MM.1S (cell line): ENCODE results near the gene CEP104.
A peak's percentile ranks its signal among the peaks of the same experiment; 100 is the strongest.

Experiments used
- DNase-seq: peaks from one replicate; pipeline ENCODE4 v3.0.0-alpha.2; 2015
- H2AFZ ChIP-seq: fragments of 300-600 bp; sonication (generic); 2 replicates; pipeline ENCODE4 v1.6.0; 2016; ENCODE audit warnings: antibody characterized with exemption, low read length
- H3F3A ChIP-seq: fragments of 300-600 bp; sonication (generic); 2 replicates; pipeline ENCODE4 v1.6.1; 2016; ENCODE audit warnings: mild to moderate bottlenecking, antibody characterized with exemption, low read length, moderate library complexity, mixed read lengths; ENCODE audit not compliant: insufficient read depth
- H3K27ac ChIP-seq: fragments of 300-600 bp; sonication (generic); 2 replicates; pipeline ENCODE4 v1.5.1; 2016; ENCODE audit warnings: mild to moderate bottlenecking, low read length
- H3K27me3 ChIP-seq: fragments of 300-600 bp; sonication (generic); replicated peaks from 2 replicates; pipeline ENCODE4 v1.6.0; 2016; ENCODE audit warnings: low read length; ENCODE audit not compliant: insufficient read depth
- H3K36me3 ChIP-seq: fragments of 300-600 bp; sonication (generic); replicated peaks from 2 replicates; pipeline ENCODE4 v1.6.1; 2016; ENCODE audit warnings: mild to moderate bottlenecking, low read length, mixed read lengths; ENCODE audit not compliant: insufficient read depth
- H3K4me1 ChIP-seq: fragments of 300-600 bp; sonication (generic); 2 replicates; pipeline ENCODE4 v1.6.1; 2016; ENCODE audit warnings: low read length, mixed read lengths
- H3K4me2 ChIP-seq: fragments of 300-600 bp; sonication (generic); 2 replicates; pipeline ENCODE4 v1.6.0; 2016; ENCODE audit warnings: low read depth, low read length
- H3K4me3 ChIP-seq: fragments of 300-600 bp; sonication (generic); 2 replicates; pipeline ENCODE4 v1.5.1; 2016; ENCODE audit warnings: low read length, mixed read lengths
- H3K79me2 ChIP-seq: fragments of 300-600 bp; sonication (generic); 2 replicates; pipeline ENCODE4 v1.6.1; 2016; ENCODE audit warnings: mixed run types, low read length, mixed read lengths
- H3K9ac ChIP-seq: fragments of 300-600 bp; sonication (generic); 2 replicates; pipeline ENCODE4 v1.6.1; 2016; ENCODE audit warnings: low read length, mixed read lengths
- H3K9me2 ChIP-seq: fragments of 300-600 bp; sonication (generic); replicated peaks from 2 replicates; pipeline ENCODE4 v1.6.1; 2016; ENCODE audit warnings: mild to moderate bottlenecking, low read length, mixed read lengths; ENCODE audit not compliant: insufficient read depth
- H3K9me3 ChIP-seq: fragments of 300-600 bp; sonication (generic); replicated peaks from 2 replicates; pipeline ENCODE4 v1.6.1; 2016; ENCODE audit warnings: mild to moderate bottlenecking, low read length, mixed read lengths; ENCODE audit not compliant: insufficient read depth
- H4K20me1 ChIP-seq: fragments of 300-600 bp; sonication (generic); 2 replicates; pipeline ENCODE4 v1.6.1; 2016; ENCODE audit warnings: mild to moderate bottlenecking, low read length, moderate library complexity, mixed read lengths; ENCODE audit not compliant: insufficient read depth
- EZH2 ChIP-seq: fragments of 300-600 bp; sonication (generic); optimal IDR thresholded peaks from 2 replicates; pipeline ENCODE3; 2017; ENCODE audit warnings: low read depth, mild to moderate bottlenecking, antibody characterized with exemption, low read length, mixed read lengths
- EZH2phosphoT487 ChIP-seq: fragments of 300-600 bp; sonication (generic); IDR thresholded peaks from 2 replicates; pipeline ENCODE4 v1.6.1; 2018; ENCODE audit warnings: antibody characterized with exemption, low read length
- TF ChIP-seq, protein P1 (sequence below): fragments of 300-600 bp; sonication (generic); IDR thresholded peaks from 2 replicates; pipeline ENCODE4 v1.5.1; 2016; ENCODE audit warnings: antibody characterized with exemption, low read length, mixed read lengths

Gene CEP104

DNA sequence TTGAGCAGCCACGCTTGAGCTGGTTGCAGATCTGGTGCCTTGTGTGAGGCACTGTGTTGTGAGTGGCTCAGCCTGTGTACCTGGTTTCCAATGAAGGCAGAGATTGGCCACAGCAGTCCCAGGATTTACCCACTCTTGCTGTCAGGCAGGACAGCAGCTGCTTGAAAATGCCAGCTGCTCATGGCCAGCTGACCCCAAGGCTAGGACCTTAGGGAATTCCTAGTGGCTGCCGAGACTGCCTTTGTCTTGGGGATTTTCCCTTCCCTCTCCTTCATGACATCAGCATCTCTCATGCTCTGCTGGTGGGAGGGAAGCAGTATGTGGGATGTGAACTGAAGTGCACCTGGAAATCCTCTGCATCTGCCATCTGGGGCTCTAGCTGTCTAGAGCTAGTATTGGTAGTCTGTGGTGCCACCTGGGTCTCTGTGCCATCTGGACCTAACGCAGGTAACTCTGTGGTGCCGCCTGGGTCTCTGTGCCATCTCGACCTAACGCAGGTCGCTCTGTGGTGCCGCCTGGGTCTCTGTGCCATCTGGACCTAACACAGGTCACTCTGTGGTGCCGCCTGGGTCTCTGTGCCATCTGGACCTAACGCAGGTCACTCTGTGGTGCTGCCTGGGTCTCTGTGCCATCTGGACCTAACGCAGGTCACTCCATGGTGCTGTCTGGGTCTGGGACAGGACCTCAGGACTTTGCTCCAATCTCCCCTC lies 56.9 kb downstream of the CEP104 start:
- Histone ChIP-seq H3K4me2 (no peak overlapping the region), H3K27ac (no peak overlapping the region), H3K36me3 (no peaks in the 10 kb centered on the region), H3K9ac (no peak overlapping the region), H3K9me2 (no peaks in the 10 kb centered on the region), H3K4me3 (no peak overlapping the region), H3K79me2 (peaks cover 12% of the 10 kb centered on the region), H3K9me3 (no peaks in the 10 kb centered on the region), H2AFZ (no peak overlapping the region), H3K4me1 (peaks cover 3% of the 10 kb centered on the region), H4K20me1 (no peaks in the 10 kb centered on the region), H3F3A (no peaks in the 10 kb centered on the region), H3K27me3 (peaks cover 38% of the 10 kb centered on the region)
- no peak for TF ChIP-seq EZH2phosphoT487
- no peak for TF ChIP-seq EZH2
- TF ChIP-seq, protein P1, sequence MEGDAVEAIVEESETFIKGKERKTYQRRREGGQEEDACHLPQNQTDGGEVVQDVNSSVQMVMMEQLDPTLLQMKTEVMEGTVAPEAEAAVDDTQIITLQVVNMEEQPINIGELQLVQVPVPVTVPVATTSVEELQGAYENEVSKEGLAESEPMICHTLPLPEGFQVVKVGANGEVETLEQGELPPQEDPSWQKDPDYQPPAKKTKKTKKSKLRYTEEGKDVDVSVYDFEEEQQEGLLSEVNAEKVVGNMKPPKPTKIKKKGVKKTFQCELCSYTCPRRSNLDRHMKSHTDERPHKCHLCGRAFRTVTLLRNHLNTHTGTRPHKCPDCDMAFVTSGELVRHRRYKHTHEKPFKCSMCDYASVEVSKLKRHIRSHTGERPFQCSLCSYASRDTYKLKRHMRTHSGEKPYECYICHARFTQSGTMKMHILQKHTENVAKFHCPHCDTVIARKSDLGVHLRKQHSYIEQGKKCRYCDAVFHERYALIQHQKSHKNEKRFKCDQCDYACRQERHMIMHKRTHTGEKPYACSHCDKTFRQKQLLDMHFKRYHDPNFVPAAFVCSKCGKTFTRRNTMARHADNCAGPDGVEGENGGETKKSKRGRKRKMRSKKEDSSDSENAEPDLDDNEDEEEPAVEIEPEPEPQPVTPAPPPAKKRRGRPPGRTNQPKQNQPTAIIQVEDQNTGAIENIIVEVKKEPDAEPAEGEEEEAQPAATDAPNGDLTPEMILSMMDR, result no peak
- no peak for DNase-seq

DNA sequence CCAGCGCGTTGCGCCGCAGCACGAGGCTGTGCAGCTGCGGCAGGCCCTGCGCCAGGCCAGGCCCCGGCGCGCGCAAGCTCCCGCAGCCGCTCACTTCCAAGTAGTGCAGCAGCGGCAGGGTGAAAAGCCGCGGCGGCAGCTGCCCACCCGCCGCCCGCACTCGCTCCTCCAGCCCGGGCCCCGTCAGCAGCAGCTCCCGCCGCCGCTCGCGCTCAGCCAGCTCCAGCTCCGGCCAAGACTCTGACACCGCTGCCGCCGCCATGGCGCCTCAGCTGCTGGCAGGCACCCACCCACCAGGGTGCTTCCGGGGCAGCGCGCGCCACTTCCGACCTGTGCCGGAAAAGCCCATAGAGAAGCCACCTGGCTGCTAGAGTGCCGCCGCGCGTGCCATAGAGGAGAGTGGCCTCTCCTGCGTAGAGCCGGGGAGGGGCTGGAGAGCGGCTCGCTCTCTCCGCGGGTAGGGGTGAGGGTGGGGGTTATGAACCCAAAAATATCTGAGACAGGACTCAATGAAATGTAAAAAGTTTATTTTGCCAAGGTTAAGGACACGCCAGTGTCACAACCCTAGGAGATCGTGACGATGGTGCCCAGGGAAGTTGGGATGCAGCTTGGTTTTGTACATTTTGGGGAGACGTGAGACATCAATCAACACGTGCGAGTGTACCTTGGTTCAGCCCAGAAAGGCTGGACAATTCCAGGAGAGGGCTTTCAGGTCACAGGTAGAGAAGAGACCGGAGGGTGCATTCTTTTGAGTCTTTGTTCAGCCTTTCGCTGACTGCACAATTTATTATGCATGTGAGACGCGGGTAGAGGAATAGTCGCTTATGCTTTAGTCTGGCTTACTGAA lies 60.6 kb downstream of the CEP104 start, which contains the start of gene LRRC47:
LRRC47 (minus strand) TSS at position 284 of the 847 bp plus-strand sequence; CDS start at position 262, 22 bp downstream.
- H3K9me3 ChIP-seq, result no peaks in the 10 kb centered on the region
- peaks cover 15% of the 10 kb centered on the region for H3K27me3 ChIP-seq
- peak; percentile 94 for DNase-seq
- peaks cover 6% of the 10 kb centered on the region for H3K4me1 ChIP-seq
- no peak within 1 kb of the TSS for H3K27ac ChIP-seq
- H3F3A ChIP-seq, result no peaks in the 10 kb centered on the region
- no peaks in the 10 kb centered on the region for H3K9me2 ChIP-seq
- H3K4me3 ChIP-seq, result peak within 1 kb of the TSS; percentile 66
- peaks cover 45% of the 10 kb centered on the region for H3K79me2 ChIP-seq
- peak within 1 kb of the TSS; percentile 100 for H2AFZ ChIP-seq
- TF ChIP-seq, protein P1, result no peak
- no peak for TF ChIP-seq EZH2phosphoT487
- TF ChIP-seq EZH2, result no peak
- no peaks in the 10 kb centered on the region for H4K20me1 ChIP-seq
- no peaks in the 10 kb centered on the region for H3K36me3 ChIP-seq
- peak within 1 kb of the TSS; percentile 92 for H3K4me2 ChIP-seq
- H3K9ac ChIP-seq, result peak within 1 kb of the TSS; percentile 79

DNA sequence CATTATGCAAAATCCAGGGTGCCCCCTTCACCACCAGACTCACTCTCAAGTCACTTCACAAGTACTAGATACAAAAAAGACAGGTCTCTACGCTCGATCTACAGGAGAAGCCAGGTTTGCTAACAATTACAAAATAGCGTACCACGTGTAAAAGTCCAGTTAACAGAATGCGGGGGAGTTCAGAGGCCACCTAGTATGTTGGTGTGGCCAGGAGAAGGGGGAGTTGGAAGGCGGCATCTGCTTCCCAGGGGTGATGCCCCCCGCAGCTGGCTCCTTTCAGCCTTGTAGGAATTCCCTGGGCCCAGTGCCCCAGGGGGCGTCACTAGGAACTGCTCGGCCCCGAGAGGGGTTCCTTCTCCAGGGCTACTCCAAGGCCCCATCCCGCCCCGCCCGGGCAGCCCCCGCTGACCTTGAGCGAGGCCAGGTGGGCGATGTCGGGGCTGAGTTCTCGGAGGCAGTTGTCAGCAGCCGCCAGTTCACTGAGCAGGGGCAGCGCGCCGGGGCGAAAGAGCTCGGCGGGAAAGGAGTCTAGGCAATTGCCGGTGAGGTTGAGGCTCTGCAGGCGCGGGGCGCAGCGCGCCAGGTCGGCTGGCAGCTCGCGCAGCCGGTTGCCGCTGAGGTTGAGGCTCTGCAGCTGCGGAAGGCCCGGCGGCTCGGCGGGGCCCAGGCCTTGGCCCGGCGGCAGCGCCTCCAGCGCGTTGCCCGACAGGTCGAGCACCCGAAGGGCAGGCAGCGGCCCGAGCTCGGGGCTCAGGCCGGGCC lies 61.4 kb downstream of the CEP104 start:
- Histone ChIP-seq H3K36me3 (no peaks in the 10 kb centered on the region), H3K79me2 (peaks cover 53% of the 10 kb centered on the region), H3K9me2 (no peaks in the 10 kb centered on the region), H3F3A (no peaks in the 10 kb centered on the region), H3K4me2 (peak overlapping the region; percentile 92), H3K4me1 (peaks cover 6% of the 10 kb centered on the region), H4K20me1 (no peaks in the 10 kb centered on the region), H3K27ac (no peak overlapping the region), H3K27me3 (peaks cover 13% of the 10 kb centered on the region), H3K9ac (peak overlapping the region; percentile 79), H3K4me3 (peak overlapping the region; percentile 66), H3K9me3 (no peaks in the 10 kb centered on the region), H2AFZ (no peak overlapping the region)
- TF ChIP-seq EZH2phosphoT487 (no peak), EZH2 (no peak)
- TF ChIP-seq, protein P1, result no peak
- DNase-seq, result no peak
